DOHH2 (cell line): ENCODE results near the gene BHLHA15.

Source experiments
- EZH2phosphoT487 ChIP-seq: fragments of 200-600 bp; sonication (generic); IDR thresholded peaks from 2 replicates; pipeline ENCODE4 v1.6.1; 2017; ENCODE audit warnings: borderline replicate concordance, mild to moderate bottlenecking, antibody characterized with exemption, low read length, moderate library complexity, mixed read lengths
- TF ChIP-seq, protein P1 (sequence below): fragments of 200-600 bp; sonication (generic); IDR thresholded peaks from one replicate; pipeline ENCODE4 v1.5.1; 2014; ENCODE audit warnings: antibody characterized with exemption, mild to moderate bottlenecking, low read depth, low read length; ENCODE audit not compliant: poor library complexity, severe bottlenecking

DNA sequence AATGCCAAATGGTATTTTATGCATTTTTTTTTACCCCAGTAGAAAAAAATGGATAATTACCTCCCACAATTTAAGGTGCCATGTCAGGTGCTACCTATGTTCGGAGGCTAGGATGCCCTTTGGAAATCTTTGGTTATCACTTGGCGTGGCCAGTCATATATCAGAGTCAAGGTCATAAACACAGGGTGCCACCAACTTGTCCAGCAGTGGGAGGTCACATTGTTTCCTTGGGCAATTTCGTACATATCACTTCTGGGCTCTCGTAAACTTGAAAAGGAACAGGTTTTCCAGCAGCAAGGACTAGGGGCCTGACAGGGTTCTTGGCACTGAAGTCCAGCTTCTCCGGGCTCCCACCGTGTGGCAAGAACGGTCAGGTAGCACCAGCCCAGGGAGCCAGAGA, 48.0 kb upstream of the BHLHA15 start:
- TF ChIP-seq, protein P1, sequence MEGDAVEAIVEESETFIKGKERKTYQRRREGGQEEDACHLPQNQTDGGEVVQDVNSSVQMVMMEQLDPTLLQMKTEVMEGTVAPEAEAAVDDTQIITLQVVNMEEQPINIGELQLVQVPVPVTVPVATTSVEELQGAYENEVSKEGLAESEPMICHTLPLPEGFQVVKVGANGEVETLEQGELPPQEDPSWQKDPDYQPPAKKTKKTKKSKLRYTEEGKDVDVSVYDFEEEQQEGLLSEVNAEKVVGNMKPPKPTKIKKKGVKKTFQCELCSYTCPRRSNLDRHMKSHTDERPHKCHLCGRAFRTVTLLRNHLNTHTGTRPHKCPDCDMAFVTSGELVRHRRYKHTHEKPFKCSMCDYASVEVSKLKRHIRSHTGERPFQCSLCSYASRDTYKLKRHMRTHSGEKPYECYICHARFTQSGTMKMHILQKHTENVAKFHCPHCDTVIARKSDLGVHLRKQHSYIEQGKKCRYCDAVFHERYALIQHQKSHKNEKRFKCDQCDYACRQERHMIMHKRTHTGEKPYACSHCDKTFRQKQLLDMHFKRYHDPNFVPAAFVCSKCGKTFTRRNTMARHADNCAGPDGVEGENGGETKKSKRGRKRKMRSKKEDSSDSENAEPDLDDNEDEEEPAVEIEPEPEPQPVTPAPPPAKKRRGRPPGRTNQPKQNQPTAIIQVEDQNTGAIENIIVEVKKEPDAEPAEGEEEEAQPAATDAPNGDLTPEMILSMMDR, result no peak
- no peak for TF ChIP-seq EZH2phosphoT487
